K562 (cell line): ENCODE results near the gene EIF4G2. TPM values are rescaled to one million over a fixed set of nuclear protein-coding genes. Genes with fewer than 3 reads are reported as not detected.

Experiments
- ARHGAP35 ChIP-seq: fragments of 450-650 bp; IDR thresholded peaks from 2 replicates; pipeline ENCODE4 v1.6.1; 2018; ENCODE audit not compliant: partially characterized antibody
- CBFA2T2 ChIP-seq: fragments of 450-650 bp; conservative IDR thresholded peaks from 2 replicates; pipeline ENCODE4 v1.6.1; 2017; ENCODE audit warnings: mild to moderate bottlenecking
- CREB3L1 ChIP-seq: fragments of 450-650 bp; IDR thresholded peaks from 2 replicates; pipeline ENCODE4 v1.6.1; 2014; ENCODE audit warnings: low read depth, mild to moderate bottlenecking, moderate library complexity, borderline replicate concordance
- GABPB2 ChIP-seq: fragments of 250-450 bp; sonication (Bioruptor Pico); conservative IDR thresholded peaks from 2 replicates; pipeline ENCODE4 v1.5.1; 2021; ENCODE audit warnings: mild to moderate bottlenecking
- GTF2F1 ChIP-seq: IDR thresholded peaks from 2 replicates; pipeline ENCODE4 v1.6.1; 2011; ENCODE audit warnings: low read depth, low read length, improper control_type of control experiment
- IRF1 ChIP-seq: sonication (generic); formaldehyde crosslinking; IDR thresholded peaks from 2 replicates; pipeline ENCODE4 v1.8.0; 2022; ENCODE audit warnings: missing genetic modification reagents, mild to moderate bottlenecking, borderline replicate concordance
- MAFG ChIP-seq: fragments of 450-650 bp; conservative IDR thresholded peaks from 2 replicates; pipeline ENCODE4 v1.6.1; 2016; ENCODE audit warnings: missing genetic modification characterization, missing compliant biosample characterization
- MCM5 ChIP-seq: fragments of 450-650 bp; IDR thresholded peaks from 2 replicates; pipeline ENCODE4 v1.6.1; 2016; ENCODE audit warnings: low read depth
- PTBP1 ChIP-seq: fragments of 200-400 bp; formaldehyde crosslinking; IDR thresholded peaks from 2 replicates; pipeline ENCODE4 v1.6.1; 2017; ENCODE audit warnings: low read depth, low read length
- SNRNP70 ChIP-seq: fragments of 200-400 bp; formaldehyde crosslinking; optimal IDR thresholded peaks from 2 replicates; pipeline ENCODE3; 2017; ENCODE audit warnings: low read depth, low read length
- U2AF1 ChIP-seq: fragments of 200-400 bp; formaldehyde crosslinking; optimal IDR thresholded peaks from 2 replicates; pipeline ENCODE3; 2017; ENCODE audit warnings: mild to moderate bottlenecking, low read depth, low read length, moderate library complexity
- ZBTB8A ChIP-seq: fragments of 450-650 bp; IDR thresholded peaks from 2 replicates; pipeline ENCODE4 v1.6.1; 2018; ENCODE audit warnings: mild to moderate bottlenecking, moderate library complexity; ENCODE audit not compliant: partially characterized antibody
- ZC3H8 ChIP-seq: fragments of 450-650 bp; IDR thresholded peaks from 2 replicates; pipeline ENCODE4 v1.6.1; 2017
- ZFP36 ChIP-seq: fragments of 150-350 bp; IDR thresholded peaks from 2 replicates; pipeline ENCODE4 v1.6.1; 2018; ENCODE audit warnings: low read length, low read depth; ENCODE audit not compliant: partially characterized antibody
- polyA plus RNA-seq, 8 experiments: library from polyadenylated mRNA; depleted of rRNA in 4 of 8; stranded (reverse) in 5 of 8; unstranded in 3 of 8; fragments of >200 nt; fragmentation: Nextera tagmentation in 2 of 8; fragmentation: Illumina TruSeq in 1 of 8; extraction: Ambion mirVana in 2 of 8; extraction: Trizol in 1 of 8; gene quantifications; 2 replicates each; pipeline versions ENCODE4 v1.2.1 to v1.2.3, GENCODE V29; 2011 to 2014; ENCODE audit warnings: inconsistent platforms in 1 of 8, missing spikeins in 1 of 8
- total RNA-seq, 7 experiments: library from RNA; depleted of rRNA in 6 of 7; stranded (reverse); fragments of >200 nt in 6 of 7; fragmentation: Illumina TruSeq in 2 of 7; extraction: Trizol in 2 of 7; gene quantifications; 2 replicates each; pipeline versions ENCODE4 v1.2.1 to v1.2.3, GENCODE V29; 2011 to 2021; ENCODE audit warnings: low replicate concordance in 1 of 7
- TF ChIP-seq, protein P1 (sequence below): sonication (generic); formaldehyde crosslinking; IDR thresholded peaks from 2 replicates; pipeline ENCODE4 v1.8.1; 2023; ENCODE audit warnings: mild to moderate bottlenecking, missing genetic modification reagents
- TF ChIP-seq, protein P2 (sequence below), 2 experiments: fragments of 450-650 bp; conservative IDR thresholded peaks; 2 replicates each; pipeline ENCODE4 v1.6.1; 2017; ENCODE audit warnings: mild to moderate bottlenecking in 2 of 2, moderate library complexity in 2 of 2
- TF ChIP-seq, protein P3 (sequence below), 2 experiments: fragments of 450-650 bp in 1 of 2; sonication (generic) in 1 of 2; formaldehyde crosslinking in 1 of 2; IDR thresholded peaks in 1 of 2; conservative IDR thresholded peaks in 1 of 2; 2 replicates each; pipeline versions ENCODE4 v1.6.1 to v1.8.1; 2016 to 2023; ENCODE audit warnings: mild to moderate bottlenecking in 2 of 2, moderate library complexity in 2 of 2, inconsistent platforms in 1 of 2, missing genetic modification reagents in 1 of 2
- TF ChIP-seq, protein P4 (sequence below), 2 experiments: fragments of 450-650 bp; IDR thresholded peaks; 2 replicates each; pipeline ENCODE4 v1.6.1; 2016

EIF4G2 gene
- total and polyA plus RNA-seq, 9 of the 15 experiments (the other 6 are each of a cell fraction or from before 2014, with no cell fraction given) = 206 to 790 (median 646) TPM

GRCh38 chr11:10857709-10858438 lies 49.1 kb upstream of the EIF4G2 start, which contains the start of gene ZBED5 (continued):
- TF ChIP-seq MCM5 = no peak
- no peak for TF ChIP-seq CBFA2T2
- TF ChIP-seq, protein P1, sequence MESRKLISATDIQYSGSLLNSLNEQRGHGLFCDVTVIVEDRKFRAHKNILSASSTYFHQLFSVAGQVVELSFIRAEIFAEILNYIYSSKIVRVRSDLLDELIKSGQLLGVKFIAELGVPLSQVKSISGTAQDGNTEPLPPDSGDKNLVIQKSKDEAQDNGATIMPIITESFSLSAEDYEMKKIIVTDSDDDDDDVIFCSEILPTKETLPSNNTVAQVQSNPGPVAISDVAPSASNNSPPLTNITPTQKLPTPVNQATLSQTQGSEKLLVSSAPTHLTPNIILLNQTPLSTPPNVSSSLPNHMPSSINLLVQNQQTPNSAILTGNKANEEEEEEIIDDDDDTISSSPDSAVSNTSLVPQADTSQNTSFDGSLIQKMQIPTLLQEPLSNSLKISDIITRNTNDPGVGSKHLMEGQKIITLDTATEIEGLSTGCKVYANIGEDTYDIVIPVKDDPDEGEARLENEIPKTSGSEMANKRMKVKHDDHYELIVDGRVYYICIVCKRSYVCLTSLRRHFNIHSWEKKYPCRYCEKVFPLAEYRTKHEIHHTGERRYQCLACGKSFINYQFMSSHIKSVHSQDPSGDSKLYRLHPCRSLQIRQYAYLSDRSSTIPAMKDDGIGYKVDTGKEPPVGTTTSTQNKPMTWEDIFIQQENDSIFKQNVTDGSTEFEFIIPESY = no peak
- TF ChIP-seq ARHGAP35 = no peak
- TF ChIP-seq ZC3H8 = peak; percentile 21; the same call in 1 of the 2 replicates
- 0 out of 2 replicates have a peak, but pooled peaks have one; percentile 58 for TF ChIP-seq GTF2F1
- TF ChIP-seq, protein P2, sequence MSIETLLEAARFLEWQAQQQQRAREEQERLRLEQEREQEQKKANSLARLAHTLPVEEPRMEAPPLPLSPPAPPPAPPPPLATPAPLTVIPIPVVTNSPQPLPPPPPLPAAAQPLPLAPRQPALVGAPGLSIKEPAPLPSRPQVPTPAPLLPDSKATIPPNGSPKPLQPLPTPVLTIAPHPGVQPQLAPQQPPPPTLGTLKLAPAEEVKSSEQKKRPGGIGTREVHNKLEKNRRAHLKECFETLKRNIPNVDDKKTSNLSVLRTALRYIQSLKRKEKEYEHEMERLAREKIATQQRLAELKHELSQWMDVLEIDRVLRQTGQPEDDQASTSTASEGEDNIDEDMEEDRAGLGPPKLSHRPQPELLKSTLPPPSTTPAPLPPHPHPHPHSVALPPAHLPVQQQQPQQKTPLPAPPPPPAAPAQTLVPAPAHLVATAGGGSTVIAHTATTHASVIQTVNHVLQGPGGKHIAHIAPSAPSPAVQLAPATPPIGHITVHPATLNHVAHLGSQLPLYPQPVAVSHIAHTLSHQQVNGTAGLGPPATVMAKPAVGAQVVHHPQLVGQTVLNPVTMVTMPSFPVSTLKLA (conservative IDR thresholded peaks at IDR 0.05) = peak in 1 of 2 experiments; percentile 66; a peak in 2 of 4 replicates
- peak; percentile 50; the same call in 1 of the 2 replicates for TF ChIP-seq MAFG (tag)
- peak; percentile 48; the same call in 1 of the 2 replicates for TF ChIP-seq CREB3L1
- TF ChIP-seq, protein P3, sequence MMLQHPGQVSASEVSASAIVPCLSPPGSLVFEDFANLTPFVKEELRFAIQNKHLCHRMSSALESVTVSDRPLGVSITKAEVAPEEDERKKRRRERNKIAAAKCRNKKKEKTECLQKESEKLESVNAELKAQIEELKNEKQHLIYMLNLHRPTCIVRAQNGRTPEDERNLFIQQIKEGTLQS (IDR thresholded peaks at IDR 0.05) = 0 out of 2 replicates have a peak, but pooled peaks have one; percentile 15
- TF ChIP-seq, protein P3 (CRISPR knock-in tag; conservative IDR thresholded peaks at IDR 0.05) = no peak
- TF ChIP-seq GABPB2 (CRISPR knock-in tag) = no peak
- TF ChIP-seq ZFP36 = no peak
- TF ChIP-seq SNRNP70 = no peak
- TF ChIP-seq ZBTB8A = no peak
- TF ChIP-seq, protein P4, sequence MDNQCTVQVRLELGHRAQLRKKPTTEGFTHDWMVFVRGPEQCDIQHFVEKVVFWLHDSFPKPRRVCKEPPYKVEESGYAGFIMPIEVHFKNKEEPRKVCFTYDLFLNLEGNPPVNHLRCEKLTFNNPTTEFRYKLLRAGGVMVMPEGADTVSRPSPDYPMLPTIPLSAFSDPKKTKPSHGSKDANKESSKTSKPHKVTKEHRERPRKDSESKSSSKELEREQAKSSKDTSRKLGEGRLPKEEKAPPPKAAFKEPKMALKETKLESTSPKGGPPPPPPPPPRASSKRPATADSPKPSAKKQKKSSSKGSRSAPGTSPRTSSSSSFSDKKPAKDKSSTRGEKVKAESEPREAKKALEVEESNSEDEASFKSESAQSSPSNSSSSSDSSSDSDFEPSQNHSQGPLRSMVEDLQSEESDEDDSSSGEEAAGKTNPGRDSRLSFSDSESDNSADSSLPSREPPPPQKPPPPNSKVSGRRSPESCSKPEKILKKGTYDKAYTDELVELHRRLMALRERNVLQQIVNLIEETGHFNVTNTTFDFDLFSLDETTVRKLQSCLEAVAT (IDR thresholded peaks at IDR 0.05) = peak; percentile 57 to 59; a peak in 3 of 4 replicates
- no peak for TF ChIP-seq IRF1 (CRISPR knock-in tag)
- TF ChIP-seq PTBP1 = no peak
- TF ChIP-seq U2AF1 = no peak
